GM19372 (cell line): ENCODE measurements around the gene BTBD18.

ENCODE experiments used
- ATAC-seq: cut with Tn5 transposase; IDR thresholded peaks from one replicate; pipeline ENCODE4 v1.9.1; 2021; ENCODE audit warnings: mild to moderate bottlenecking, low read depth, moderate library complexity; ENCODE audit not compliant: unreplicated experiment

The BTBD18 gene

GRCh38 chr11:57776577-57777210, 25.1 kb upstream of the BTBD18 start:
- ATAC-seq = no peak

GRCh38 chr11:57776031-57776521, 24.5 kb upstream of the BTBD18 start:
- no peak for ATAC-seq

- no peak for ATAC-seq
These were observed 23.9 kb upstream of the BTBD18 start for GRCh38 chr11:57775491-57775890.

- ATAC-seq = no peak
These were observed 21.5 kb upstream of the BTBD18 start for GRCh38 chr11:57773026-57773598.

GRCh38 chr11:57772562-57772961, 20.9 kb upstream of the BTBD18 start:
- ATAC-seq = no peak

- ATAC-seq = no peak
These were observed 19.7 kb upstream of the BTBD18 start for GRCh38 chr11:57771365-57771764.

- no peak for ATAC-seq
These were observed 19.2 kb upstream of the BTBD18 start for GRCh38 chr11:57770793-57771192.

GRCh38 chr11:57764972-57765371, 13.4 kb upstream of the BTBD18 start:
- ATAC-seq = no peak

GRCh38 chr11:57764566-57764965, 12.9 kb upstream of the BTBD18 start:
- ATAC-seq = no peak

- no peak for ATAC-seq
These were observed 12.4 kb upstream of the BTBD18 start for GRCh38 chr11:57764021-57764420.

- ATAC-seq = no peak
These were observed 11.9 kb upstream of the BTBD18 start for GRCh38 chr11:57763568-57763967.

GRCh38 chr11:57762235-57762861, 10.7 kb upstream of the BTBD18 start:
- no peak for ATAC-seq

GRCh38 chr11:57761301-57762234, 9.9 kb upstream of the BTBD18 start, which contains the start of gene CTNND1:
CTNND1 (plus strand) TSS chr11:57761802; CDS start chr11:57791479, 29,677 bp downstream.
- no peak for ATAC-seq

- ATAC-seq = no peak
These were observed 6.6 kb upstream of the BTBD18 start for GRCh38 chr11:57758174-57758573.

- ATAC-seq = no peak
These were observed 1.3 kb upstream of the BTBD18 start for GRCh38 chr11:57752954-57753353.

GRCh38 chr11:57751176-57751575, 443 bp downstream of the BTBD18 start:
- ATAC-seq = no peak

GRCh38 chr11:57746920-57747319, 4.7 kb downstream of the BTBD18 start:
- ATAC-seq = no peak

GRCh38 chr11:57745206-57745605, 6.4 kb downstream of the BTBD18 start:
- no peak for ATAC-seq

GRCh38 chr11:57744357-57744756, 7.3 kb downstream of the BTBD18 start:
- ATAC-seq = no peak

GRCh38 chr11:57742087-57742452, 9.5 kb downstream of the BTBD18 start:
- no peak for ATAC-seq
